CD14-positive monocyte (primary cell): ENCODE measurements around the gene LRPPRC. TPM values are rescaled to one million over a fixed set of nuclear protein-coding genes. Genes with fewer than 3 reads are reported as not detected.

Experiments used
- DNase-seq, 3 donors: peaks; one replicate each; pipeline ENCODE4 v3.0.0-alpha.2; 2011 to 2022
- H2AFZ ChIP-seq: 2 replicates; pipeline ENCODE4 v1.6.0; 2012; ENCODE audit warnings: mild to moderate bottlenecking, low read depth, low read length, inconsistent platforms; ENCODE audit not compliant: insufficient read depth, poor library complexity, severe bottlenecking
- H3K27ac ChIP-seq, 2 donors: 1 replicate in 1 of 2; 2 replicates in 1 of 2; pipeline ENCODE4 v1.5.1; 2012 to 2013; ENCODE audit warnings: low read length in 2 of 2, control low read depth in 1 of 2, inconsistent platforms in 1 of 2, low read depth in 1 of 2, mild to moderate bottlenecking in 1 of 2
- H3K27me3 ChIP-seq, 2 donors: one replicate each; pipeline versions ENCODE4 v1.6.0 to v1.6.1; 2011 to 2013; ENCODE audit warnings: low read length in 2 of 2; ENCODE audit not compliant: control insufficient read depth in 2 of 2, insufficient read depth in 2 of 2
- H3K36me3 ChIP-seq, 2 donors: replicated peaks in 1 of 2; 1 replicate in 1 of 2; 2 replicates in 1 of 2; pipeline versions ENCODE4 v1.5.1 to v1.6.1; 2012 to 2013; ENCODE audit warnings: low read length in 2 of 2, control low read depth in 1 of 2, inconsistent platforms in 1 of 2, mild to moderate bottlenecking in 1 of 2; ENCODE audit not compliant: insufficient read depth in 2 of 2, control insufficient read depth in 1 of 2
- H3K4me1 ChIP-seq, 2 donors: 1 replicate in 1 of 2; 2 replicates in 1 of 2; pipeline versions ENCODE4 v1.5.1 to v1.6.1; 2012 to 2013; ENCODE audit warnings: low read length in 2 of 2, control low read depth in 1 of 2, inconsistent platforms in 1 of 2, mild to moderate bottlenecking in 1 of 2, moderate library complexity in 1 of 2; ENCODE audit not compliant: insufficient read depth in 2 of 2, control insufficient read depth in 1 of 2
- H3K4me2 ChIP-seq: replicated peaks from 2 replicates; pipeline ENCODE3; 2012; ENCODE audit warnings: low read length, moderate library complexity, mild to moderate bottlenecking; ENCODE audit not compliant: poor library complexity, severe bottlenecking; ENCODE audit errors: extremely low read depth
- H3K4me3 ChIP-seq, 3 experiments: fragments of 200-600 bp in 1 of 3; sonication (generic) in 1 of 3; replicated peaks in 1 of 3; 1 replicate in 2 of 3; 2 replicates in 1 of 3; pipeline ENCODE4 v1.5.1; 2011 to 2013; ENCODE audit warnings: low read length in 3 of 3, mild to moderate bottlenecking in 3 of 3, control low read depth in 2 of 3, low read depth in 2 of 3, inconsistent platforms in 1 of 3, moderate library complexity in 1 of 3
- H3K79me2 ChIP-seq: 2 replicates; pipeline ENCODE4 v1.6.0; 2012; ENCODE audit warnings: mild to moderate bottlenecking, control low read depth, inconsistent platforms, low read length, moderate library complexity; ENCODE audit not compliant: insufficient read depth
- H3K9ac ChIP-seq: 2 replicates; pipeline ENCODE4 v1.6.0; 2017; ENCODE audit warnings: low read length, mild to moderate bottlenecking; ENCODE audit not compliant: insufficient read depth, poor library complexity, severe bottlenecking
- H3K9me3 ChIP-seq, 2 donors: replicated peaks in 1 of 2; 1 replicate in 1 of 2; 2 replicates in 1 of 2; pipeline versions ENCODE4 v1.5.1 to v1.6.1; 2012 to 2013; ENCODE audit warnings: low read length in 2 of 2, control low read depth in 1 of 2; ENCODE audit not compliant: control insufficient read depth in 1 of 2, insufficient read depth in 1 of 2
- H4K20me1 ChIP-seq: 2 replicates; pipeline ENCODE4 v1.6.0; 2012; ENCODE audit warnings: mild to moderate bottlenecking, low read length, control low read depth, moderate library complexity; ENCODE audit not compliant: insufficient read depth
- H3K27ac Mint-ChIP-seq, 7 donors: one replicate each; pipeline ENCODE4 v1.8.0; 2020; ENCODE audit warnings: mild to moderate bottlenecking in 7 of 7, mixed read lengths in 7 of 7, moderate library complexity in 6 of 7, inconsistent platforms in 2 of 7
- H3K27me3 Mint-ChIP-seq, 3 donors: one replicate each; pipeline ENCODE4 v1.8.0; 2021 to 2022; ENCODE audit warnings: low read depth in 3 of 3, mild to moderate bottlenecking in 3 of 3, mixed read lengths in 3 of 3, moderate library complexity in 3 of 3, inconsistent platforms in 1 of 3
- H3K36me3 Mint-ChIP-seq, 2 donors: one replicate each; pipeline ENCODE4 v1.8.0; 2020; ENCODE audit warnings: mixed read lengths in 2 of 2, inconsistent platforms in 1 of 2, mild to moderate bottlenecking in 1 of 2
- H3K4me1 Mint-ChIP-seq: one replicate; pipeline ENCODE4 v1.8.0; 2020; ENCODE audit warnings: mild to moderate bottlenecking, mixed read lengths
- H3K4me3 Mint-ChIP-seq, 2 donors: one replicate each; pipeline ENCODE4 v1.8.0; 2020; ENCODE audit warnings: mild to moderate bottlenecking in 2 of 2, mixed read lengths in 2 of 2, moderate library complexity in 1 of 2
- H3K9me3 Mint-ChIP-seq, 7 donors: one replicate each; pipeline ENCODE4 v1.8.0; 2020 to 2022; ENCODE audit warnings: mixed read lengths in 7 of 7, mild to moderate bottlenecking in 6 of 7, moderate library complexity in 6 of 7, inconsistent platforms in 2 of 7
- WGBS: methylation state at CpG from one replicate; pipeline ENCODE4 v1.1.5; 2013; ENCODE audit warnings: missing lambda C conversion rate; ENCODE audit not compliant: insufficient coverage; 5-methylcytosine and 5-hydroxymethylcytosine counted together
- intact Hi-C, 2 donors: fragments of 100-400 bp; cut with micrococcal nuclease; formaldehyde crosslinking; loops; one replicate each; pipeline versions ENCODE4 v1.15.0 to v1.15.1; 2023
- polyA plus RNA-seq, 3 donors: library from polyadenylated mRNA; depleted of rRNA in 1 of 3; unstranded in 2 of 3; stranded (reverse) in 1 of 3; fragments of 300-500 nt in 2 of 3; fragments of >200 nt in 1 of 3; fragmentation: Illumina TruSeq in 2 of 3; gene quantifications; 1 replicate in 2 of 3; 2 replicates in 1 of 3; pipeline ENCODE4 v1.2.3, GENCODE V29; 2012 to 2021
- TF ChIP-seq, protein P1 (sequence below): fragments of 200-600 bp; IDR thresholded peaks from one replicate; pipeline ENCODE4 v1.8.0; 2022; ENCODE audit warnings: antibody characterized with exemption, mild to moderate bottlenecking

LRPPRC gene
- polyA plus RNA-seq, 3 donors, result 15.5 to 25.0 (median 24.8) TPM

DNA sequence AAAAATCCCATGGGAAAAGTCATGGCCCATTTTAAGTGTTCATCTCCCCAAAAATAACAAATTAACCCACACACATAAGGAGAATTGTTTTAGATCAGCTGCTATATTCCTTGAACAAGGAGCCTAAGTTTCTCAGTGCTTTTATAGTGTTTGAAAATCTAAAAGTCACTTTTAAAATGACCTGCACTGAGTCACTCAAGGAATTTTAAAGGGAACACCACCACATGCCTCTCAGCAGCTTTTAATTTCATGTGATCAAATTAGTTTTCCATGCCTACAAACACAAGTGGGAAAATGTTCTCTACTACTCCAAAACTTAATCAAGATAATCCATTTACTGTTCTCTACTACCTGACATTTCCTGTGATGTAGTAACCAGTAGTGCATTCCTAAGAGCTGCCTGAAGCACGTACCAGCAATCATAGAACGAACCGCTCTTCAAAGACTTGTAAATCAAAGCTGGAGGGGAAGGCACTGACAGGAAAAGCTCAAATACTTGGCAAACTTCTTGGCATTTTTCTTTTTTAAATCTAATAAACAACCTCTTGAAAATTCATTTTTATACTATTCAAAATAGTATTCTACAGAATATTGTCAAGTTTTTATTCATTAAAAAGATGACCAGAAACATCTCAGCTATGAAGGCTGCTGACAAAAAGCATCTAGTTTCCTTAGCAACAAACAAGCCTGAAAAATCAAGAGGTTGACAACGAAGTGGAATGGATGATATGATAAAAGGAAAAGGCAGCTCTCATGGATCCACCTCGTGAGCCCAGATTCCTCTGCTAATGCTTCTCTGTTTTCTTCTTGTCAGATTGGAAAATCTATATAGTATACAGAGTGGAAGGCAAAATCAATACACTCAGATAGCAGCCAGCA lies 37.2 kb downstream of the LRPPRC start:
- Mint-ChIP-seq H3K4me3 (no peak overlapping the region), H3K9me3 (no peaks in the 10 kb centered on the region), H3K27me3 (no peaks in the 10 kb centered on the region), H3K27ac (no peak overlapping the region), H3K36me3 (peaks cover 80 to 93% of the 10 kb centered on the region in 2 donors), H3K4me1 (no peaks in the 10 kb centered on the region)
- Histone ChIP-seq H4K20me1 (no peaks in the 10 kb centered on the region), H3K9me3 (no peaks in the 10 kb centered on the region), H2AFZ (no peak overlapping the region), H3K27me3 (no peaks in the 10 kb centered on the region), H3K4me3 (no peak overlapping the region), H3K4me2 (no peak overlapping the region), H3K79me2 (no peaks in the 10 kb centered on the region), H3K9ac (no peak overlapping the region), H3K4me1 (no peaks in the 10 kb centered on the region), H3K36me3 (peaks cover 97 to 100% of the 10 kb centered on the region in 2 donors), H3K27ac (no peak overlapping the region)
- intact Hi-C loops, result no loop called here
- 100% methylated on average over 3 of the region's 5 CpGs for WGBS
- TF ChIP-seq, protein P1, sequence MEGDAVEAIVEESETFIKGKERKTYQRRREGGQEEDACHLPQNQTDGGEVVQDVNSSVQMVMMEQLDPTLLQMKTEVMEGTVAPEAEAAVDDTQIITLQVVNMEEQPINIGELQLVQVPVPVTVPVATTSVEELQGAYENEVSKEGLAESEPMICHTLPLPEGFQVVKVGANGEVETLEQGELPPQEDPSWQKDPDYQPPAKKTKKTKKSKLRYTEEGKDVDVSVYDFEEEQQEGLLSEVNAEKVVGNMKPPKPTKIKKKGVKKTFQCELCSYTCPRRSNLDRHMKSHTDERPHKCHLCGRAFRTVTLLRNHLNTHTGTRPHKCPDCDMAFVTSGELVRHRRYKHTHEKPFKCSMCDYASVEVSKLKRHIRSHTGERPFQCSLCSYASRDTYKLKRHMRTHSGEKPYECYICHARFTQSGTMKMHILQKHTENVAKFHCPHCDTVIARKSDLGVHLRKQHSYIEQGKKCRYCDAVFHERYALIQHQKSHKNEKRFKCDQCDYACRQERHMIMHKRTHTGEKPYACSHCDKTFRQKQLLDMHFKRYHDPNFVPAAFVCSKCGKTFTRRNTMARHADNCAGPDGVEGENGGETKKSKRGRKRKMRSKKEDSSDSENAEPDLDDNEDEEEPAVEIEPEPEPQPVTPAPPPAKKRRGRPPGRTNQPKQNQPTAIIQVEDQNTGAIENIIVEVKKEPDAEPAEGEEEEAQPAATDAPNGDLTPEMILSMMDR, result no peak
- DNase-seq, result no peak

- Mint-ChIP-seq H3K4me3 (no peak overlapping the region), H3K9me3 (no peaks in the 10 kb centered on the region), H3K27ac (no peak overlapping the region), H3K27me3 (peaks cover 0 to 1% (median 0%) of the 10 kb centered on the region in 3 donors), H3K36me3 (peaks cover 79 to 86% of the 10 kb centered on the region in 2 donors), H3K4me1 (no peaks in the 10 kb centered on the region)
- DNase-seq, result peak; percentile 0 to 3 (median 3)
- Histone ChIP-seq H3K4me2 (no peak overlapping the region), H3K36me3 (peaks cover 87 to 98% of the 10 kb centered on the region in 2 donors), H3K4me3 (no peak overlapping the region), H3K9me3 (no peaks in the 10 kb centered on the region), H2AFZ (no peak overlapping the region), H3K27me3 (no peaks in the 10 kb centered on the region), H3K9ac (no peak overlapping the region), H3K27ac (no peak overlapping the region), H4K20me1 (no peaks in the 10 kb centered on the region), H3K79me2 (no peaks in the 10 kb centered on the region), H3K4me1 (no peaks in the 10 kb centered on the region)
- 100% methylated on average over 1 of the region's 8 CpGs for WGBS
- intact Hi-C loops, result no loop called here
- TF ChIP-seq, protein P1, result peak; percentile 42
Observed at GRCh38 chr2:43950383-43951008, 45.3 kb downstream of the LRPPRC start.
